ENCODE measurements around the gene LRRC8E.
"Not testable (repeated sequence)": the region's sequence is repeated elsewhere in the genome, so short reads cannot be mapped to it uniquely, and the experiment has no call there.

The LRRC8E gene

GRCh38 chr19:7855426-7856108 is 32.7 kb upstream of the LRRC8E start:
- no peak for DNase-seq (ENCODE audit: low read depth)

DNA sequence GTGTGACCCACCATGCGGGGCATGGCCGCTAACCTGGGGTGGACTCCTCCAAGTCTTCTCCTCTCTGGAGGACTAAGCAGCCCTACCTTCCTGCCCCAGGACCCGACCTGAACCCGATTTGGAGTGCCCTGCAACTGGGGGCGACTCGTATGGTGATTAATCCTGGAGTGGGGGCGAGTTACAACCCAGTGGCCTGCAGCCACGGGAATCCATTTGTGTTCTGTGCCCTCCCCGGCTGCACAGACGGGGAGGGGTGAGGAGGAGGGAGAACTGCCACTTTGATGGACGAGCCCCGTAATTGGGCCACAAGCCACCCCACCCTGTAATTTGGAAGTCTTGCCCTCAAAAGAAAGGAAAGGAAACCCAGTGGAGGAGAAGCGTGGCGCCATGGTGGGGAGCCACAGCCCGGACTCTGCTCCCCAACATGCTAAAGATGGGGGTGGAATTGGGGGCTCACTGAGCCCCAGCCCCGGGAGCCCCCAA is 32.2 kb upstream of the LRRC8E start:
- no peak for DNase-seq (ENCODE audit: low read depth)

DNA sequence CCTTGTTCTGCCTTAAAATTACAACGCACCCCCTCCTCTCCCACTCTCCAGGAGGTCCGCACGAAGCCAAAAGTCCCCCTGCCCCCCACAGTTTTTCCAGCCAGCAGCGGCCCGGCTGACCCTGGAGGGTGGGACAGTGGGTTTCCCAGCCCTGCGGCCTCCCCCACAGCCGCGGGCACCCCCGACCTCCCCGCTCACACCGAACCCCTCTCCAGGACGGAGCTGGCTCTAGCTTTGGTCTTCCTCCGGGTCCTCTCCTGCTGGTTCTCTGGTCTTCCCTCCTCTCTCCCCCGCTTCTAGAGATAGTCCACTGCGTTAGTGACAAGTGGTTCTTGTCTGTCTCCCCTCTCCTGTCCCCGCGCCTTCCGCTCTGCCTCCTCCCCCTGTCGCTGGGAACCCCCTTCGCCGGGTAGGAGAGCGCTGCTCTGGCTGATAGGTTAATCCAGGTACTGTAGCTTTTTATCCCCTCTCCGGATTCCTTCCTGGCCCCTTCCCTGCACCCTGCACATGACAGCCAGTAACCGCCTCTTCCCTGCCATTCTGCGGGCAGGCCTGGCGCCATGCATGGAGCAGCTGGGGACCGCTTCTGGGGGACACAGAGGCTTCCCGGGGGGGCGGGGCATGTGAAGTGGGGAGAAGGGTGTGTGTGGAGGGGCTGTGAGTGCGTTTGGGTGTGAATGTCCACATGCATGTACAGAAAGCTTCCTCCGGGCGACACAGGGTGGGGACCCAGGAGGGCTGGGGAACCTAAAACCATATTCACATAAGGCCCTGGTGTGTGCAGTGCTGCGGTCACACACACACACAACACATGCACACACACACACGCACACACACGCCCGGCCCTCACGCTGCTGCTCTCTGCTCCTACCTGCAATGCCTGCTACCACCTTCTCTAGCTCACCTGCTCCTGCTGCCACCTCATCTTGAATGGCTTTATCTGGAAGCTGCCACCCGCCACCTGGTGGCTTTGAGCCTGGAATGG is 31.3 kb upstream of the LRRC8E start:
- no peak for DNase-seq (ENCODE audit: low read depth)

GRCh38 chr19:7857727-7858108 is 30.6 kb upstream of the LRRC8E start:
- DNase-seq (ENCODE audit: low read depth) = no peak

DNA sequence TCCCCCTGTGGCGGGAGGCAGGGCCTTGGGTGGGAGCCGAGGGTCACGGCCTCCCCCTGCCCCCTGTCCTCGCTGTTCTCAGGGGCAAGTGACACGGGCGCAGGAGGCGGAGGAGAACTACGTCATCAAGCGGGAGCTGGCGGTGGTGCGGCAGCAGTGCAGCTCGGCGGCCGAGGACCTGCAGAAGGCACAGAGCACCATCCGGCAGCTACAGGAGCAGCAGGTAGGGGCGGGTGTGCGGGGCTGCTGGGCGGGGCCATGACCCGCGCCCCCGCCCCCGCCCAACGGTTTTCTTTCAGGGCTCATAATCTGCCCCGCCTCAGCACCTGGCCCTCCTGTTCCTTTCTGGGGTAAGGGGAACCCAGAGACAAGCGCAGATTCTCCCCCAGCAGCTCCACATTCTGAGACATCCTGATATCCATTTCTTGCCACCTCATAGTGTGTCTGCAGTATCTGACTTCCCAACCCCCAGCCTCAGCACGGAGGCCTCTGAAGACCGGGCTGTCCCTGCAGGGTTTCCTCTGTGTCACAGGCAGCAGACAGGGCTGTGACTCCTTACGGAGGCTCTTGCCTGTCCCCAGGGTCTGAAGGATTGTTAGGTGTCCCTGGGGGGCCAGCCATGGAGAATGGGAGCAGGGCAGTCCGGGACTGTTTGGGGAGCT is 30.1 kb upstream of the LRRC8E start:
- DNase-seq (ENCODE audit: low read depth) = no peak

DNA sequence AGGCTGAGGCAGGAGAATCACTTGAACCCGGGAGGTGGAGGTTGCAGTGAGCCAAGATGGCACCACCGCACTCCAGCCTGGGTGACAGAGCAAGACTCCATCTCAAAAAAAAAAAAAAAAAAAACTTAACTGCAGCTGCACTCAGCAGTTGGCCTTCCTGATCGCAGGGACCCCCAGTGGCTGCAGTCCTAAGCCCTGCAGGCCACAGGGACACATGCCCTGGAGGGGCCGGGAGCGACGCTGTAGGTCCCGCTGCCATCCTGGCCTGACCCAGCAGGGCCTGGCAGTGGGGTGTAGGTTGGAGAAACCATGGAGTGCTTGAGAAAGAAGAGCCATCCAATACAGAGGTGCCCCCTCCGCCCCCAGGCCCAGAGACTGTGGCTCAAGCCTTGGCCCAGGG is 29.2 kb upstream of the LRRC8E start:
- DNase-seq (ENCODE audit: low read depth) = not testable (repeated sequence)

DNA sequence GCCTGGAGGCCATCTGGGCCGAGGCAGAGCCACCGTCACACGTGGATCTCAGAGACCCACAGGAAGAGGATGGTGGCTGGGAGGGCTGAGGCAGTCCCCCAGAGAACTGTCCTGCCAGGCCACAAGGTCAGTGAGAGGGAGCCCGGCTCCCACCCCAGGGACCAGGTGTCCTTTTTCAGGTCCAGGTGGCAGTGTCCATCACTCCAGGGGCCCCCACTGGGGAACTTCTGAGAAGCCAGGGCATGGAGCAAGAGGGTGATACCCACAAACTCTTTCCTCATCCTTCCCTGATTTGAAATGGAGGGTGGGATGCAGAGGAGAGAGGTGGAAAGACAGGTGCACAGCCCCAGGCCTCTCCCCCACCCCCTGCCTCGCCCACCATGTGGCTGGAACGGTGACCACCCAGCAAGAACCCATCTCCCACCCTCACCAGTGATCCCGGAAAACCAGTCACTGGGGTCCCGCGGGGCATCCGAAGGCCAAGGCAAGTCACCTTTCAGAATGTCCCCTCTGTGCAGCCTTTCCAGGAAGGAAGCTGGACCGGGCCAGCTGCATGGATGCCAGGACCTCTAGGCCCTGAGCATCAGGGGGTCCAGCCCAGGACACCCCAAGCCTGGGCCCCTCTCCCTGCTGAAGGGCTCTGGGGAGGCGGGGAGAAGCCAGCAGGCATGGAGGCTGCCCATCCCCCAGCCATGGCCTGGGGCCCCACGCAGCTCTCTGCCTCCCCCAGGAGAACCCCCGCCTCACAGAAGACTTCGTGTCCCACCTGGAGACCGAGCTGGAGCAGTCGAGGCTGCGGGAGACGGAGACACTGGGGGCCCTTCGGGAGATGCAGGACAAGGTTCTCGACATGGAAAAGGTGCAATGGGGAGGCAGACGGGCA is 28.2 kb upstream of the LRRC8E start:
- no peak for DNase-seq (ENCODE audit: low read depth)

DNA sequence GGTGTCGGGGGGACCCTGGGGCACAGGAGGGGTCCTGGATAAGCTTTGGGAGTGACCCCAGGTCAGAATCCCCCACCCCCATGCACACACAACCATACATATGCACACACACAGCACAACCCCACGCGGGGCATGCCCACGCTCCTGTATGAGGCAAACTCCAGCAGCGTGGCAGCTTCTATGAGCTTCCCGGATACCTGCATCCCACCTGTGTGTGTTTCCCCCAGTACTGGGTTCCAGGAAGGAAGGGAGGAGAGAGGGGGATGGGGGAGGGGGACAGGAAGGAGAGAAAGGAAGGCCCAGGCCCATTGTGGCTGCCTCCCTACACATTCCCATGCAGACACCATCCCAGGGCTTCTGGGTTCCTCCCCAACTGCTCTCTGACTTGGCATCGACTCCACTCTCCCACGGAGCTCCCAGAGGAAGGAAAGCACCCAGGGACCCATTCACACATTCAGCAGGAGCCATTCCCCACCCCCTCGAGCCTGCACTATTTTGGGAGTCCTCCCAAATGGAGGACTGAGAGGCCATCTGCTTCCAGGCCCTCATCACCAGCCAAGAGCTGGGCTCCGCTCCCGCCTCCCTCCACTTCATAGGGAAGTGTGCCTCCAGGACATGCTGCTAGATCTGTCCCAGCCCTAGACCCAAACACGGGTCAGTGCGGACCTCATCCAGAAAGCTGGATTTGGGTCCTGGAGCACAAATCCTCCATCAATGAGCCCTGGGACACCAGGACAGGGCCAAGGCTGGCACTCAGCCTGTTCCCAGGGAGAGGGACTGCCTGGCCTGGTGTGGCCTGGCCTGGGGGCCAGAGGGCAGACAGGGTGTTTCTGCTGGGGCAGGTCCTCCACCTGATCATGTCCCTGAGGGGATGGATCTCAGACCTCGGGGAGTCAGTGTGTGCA is 27.3 kb upstream of the LRRC8E start:
- DNase-seq (ENCODE audit: low read depth) = no peak

- DNase-seq (ENCODE audit: low read depth) = no peak
Measured at GRCh38 chr19:7861619-7862412, 26.5 kb upstream of the LRRC8E start.

GRCh38 chr19:7862413-7862951 is 25.8 kb upstream of the LRRC8E start:
- no peak for DNase-seq (ENCODE audit: low read depth)

DNA sequence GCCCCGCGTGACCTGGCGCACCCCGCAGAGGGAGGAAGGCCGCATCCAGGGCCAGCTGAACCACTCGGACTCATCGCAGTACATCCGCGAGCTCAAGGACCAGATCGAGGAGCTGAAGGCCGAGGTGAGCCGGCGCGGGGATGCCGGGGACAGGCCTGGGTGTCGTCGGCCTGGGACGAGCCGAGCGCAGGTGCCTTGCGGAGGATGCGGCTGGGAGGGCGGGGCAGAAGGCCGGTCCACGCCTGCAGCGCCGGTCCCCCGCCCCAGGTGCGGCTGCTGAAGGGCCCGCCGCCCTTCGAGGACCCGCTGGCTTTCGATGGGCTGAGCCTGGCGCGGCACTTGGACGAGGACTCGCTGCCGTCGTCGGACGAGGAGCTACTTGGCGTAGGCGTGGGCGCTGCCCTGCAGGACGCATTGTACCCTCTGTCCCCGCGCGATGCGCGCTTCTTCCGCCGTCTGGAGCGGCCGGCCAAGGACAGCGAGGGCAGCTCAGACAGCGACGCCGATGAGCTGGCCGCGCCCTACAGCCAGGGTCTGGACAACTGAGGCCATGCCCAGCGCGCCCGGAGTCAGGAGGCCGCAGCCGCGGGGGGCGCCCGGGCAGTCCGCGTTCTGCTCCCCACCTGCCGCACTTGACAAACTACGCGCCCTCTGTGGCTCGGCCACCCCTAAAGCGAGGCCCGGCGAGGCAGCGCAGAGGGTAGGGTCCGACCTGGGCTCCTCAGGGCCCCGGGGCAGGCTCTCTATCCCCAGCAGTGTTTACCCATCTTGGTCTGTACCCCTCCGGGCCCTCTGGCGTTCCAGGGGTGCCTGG is 24.9 kb upstream of the LRRC8E start:
- no peak for DNase-seq (ENCODE audit: low read depth)

DNA sequence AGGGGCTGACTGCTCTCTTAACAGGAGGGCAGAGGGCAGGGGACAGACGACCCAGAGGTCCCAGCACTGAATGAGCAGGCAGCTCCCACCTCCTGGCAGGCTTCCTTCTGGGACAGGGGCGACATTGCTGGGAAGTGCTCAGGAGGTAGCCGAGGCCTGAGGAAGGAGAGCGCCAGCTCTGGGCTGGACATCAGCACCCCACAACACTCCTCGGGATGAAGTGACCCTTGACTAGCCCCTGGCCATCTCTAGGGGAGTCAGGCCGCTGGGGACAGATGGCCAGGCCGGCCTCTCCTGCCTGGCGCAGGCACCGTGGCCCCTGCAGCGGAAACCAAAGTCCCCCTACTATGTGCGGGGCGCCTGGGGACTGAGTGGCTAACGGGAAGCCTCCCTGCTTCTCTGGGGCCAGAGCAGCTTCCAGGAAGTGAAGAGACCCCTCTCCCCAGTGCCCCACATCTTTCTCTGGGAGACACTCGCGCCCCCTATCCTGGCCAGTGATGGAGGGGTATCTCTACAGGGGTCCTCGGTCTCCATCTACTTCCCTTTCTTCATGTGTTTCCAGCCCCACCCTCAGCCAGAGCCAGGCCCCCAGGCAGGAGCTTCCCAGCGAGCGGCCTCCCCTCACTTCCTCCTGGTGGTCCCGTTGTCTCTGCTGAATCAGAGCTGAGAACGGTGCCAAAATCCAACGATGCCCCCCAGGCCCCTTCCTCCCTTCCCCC is 24.2 kb upstream of the LRRC8E start:
- no peak for DNase-seq (ENCODE audit: low read depth)

- no peak for DNase-seq (ENCODE audit: low read depth)
Measured at GRCh38 chr19:7864690-7865074, 23.6 kb upstream of the LRRC8E start.

DNA sequence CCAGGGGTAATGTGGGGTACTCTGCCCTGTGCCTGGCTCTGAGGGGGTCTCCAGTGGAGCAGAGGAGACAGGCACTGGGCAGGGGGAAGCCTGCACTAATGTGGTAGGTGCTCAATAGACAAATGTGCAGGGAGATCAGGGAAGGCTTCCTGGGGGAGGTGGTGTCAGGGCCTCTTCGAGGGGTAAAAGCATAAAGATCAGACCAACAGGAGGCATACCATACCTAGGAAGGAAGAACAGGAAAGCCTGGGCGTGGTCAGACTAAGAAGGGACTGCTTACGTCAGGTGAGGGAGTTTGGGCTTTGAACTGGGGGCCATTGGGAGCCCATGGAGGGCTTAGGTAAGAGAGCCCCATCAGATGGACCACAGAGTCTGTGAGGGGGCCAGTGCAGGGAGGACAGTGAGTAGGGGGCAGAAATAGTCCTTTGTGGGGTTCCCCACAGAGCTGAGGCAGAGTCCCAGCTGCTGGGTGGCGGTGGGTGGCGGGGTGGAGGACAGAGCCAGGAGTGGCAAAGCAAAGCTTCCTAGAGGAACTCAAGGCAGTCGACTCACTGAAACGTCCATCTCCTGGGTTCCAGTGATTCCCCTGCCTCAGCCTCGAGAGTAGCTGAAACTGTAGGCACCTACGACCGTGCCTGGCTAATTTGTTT is 22.9 kb upstream of the LRRC8E start:
- DNase-seq (ENCODE audit: low read depth) = no peak

DNA sequence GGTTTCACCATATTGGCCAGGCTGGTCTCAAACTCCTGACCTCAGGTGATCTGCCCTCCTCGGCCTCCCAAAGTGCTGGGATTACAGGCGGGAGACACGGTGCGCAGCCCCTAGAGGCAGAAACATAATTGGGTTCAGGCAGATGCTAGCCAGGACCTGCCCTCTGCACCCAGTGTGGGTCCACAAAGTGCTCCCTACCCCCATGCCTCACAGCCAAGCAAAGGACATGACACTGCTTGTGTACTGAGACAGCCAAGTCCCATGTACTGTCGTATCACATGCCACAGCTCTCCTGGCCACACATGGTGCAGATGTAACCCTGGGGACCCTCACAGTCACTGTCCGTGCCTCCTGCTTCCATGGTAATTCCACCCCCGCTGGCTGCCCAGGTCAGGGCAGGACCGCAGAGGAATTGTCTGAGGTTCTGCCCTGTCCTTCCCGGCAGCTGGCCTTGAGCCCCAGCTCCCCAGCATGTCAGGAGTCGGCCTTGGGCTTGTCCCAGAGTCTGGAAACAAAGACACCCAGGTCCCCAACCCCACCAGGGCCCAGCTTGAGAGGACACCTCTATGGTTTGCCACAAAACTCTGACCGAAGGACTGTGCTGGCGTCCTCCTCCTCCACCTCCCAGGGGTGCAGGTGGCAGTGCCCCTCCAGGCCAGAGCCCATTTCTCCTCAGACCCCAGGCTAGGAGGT is 21.8 kb upstream of the LRRC8E start:
- DNase-seq (ENCODE audit: low read depth) = no peak

- no peak for DNase-seq (ENCODE audit: low read depth)
Measured at GRCh38 chr19:7867092-7867844, 21.0 kb upstream of the LRRC8E start.

Measured in HS-5 (cell line).